ENCODE results near the gene ARHGEF28. TPM values are rescaled to one million over a fixed set of nuclear protein-coding genes. Genes with fewer than 3 reads are reported as not detected.

The ARHGEF28 gene
- polyA plus RNA-seq, 1 donor from 2014 or later, result not detected

- TF ChIP-seq REST (IDR thresholded peaks at IDR 0.05; ENCODE audit: borderline replicate concordance) (no peak), RAD21 (conservative IDR thresholded peaks at IDR 0.05) (no peak), TAF1 (IDR thresholded peaks at IDR 0.05; ENCODE audit: low read depth) (no peak), POLR2AphosphoS5 (IDR thresholded peaks at IDR 0.05) (no peak), SMC3 (conservative IDR thresholded peaks at IDR 0.05; ENCODE audit: poor library complexity) (no peak), CTCF (IDR thresholded peaks at IDR 0.05; ENCODE audit: poor library complexity, severe bottlenecking) (no peak), EZH2 (IDR thresholded peaks at IDR 0.05; ENCODE audit: borderline replicate concordance, insufficient read depth, low read length, poor library complexity, severe bottlenecking) (no peak), EP300 (conservative IDR thresholded peaks at IDR 0.05; ENCODE audit: poor library complexity, severe bottlenecking) (no peak), MXI1 (conservative IDR thresholded peaks at IDR 0.05; ENCODE audit: poor library complexity, severe bottlenecking) (no peak)
- no peaks in the 10 kb centered on the region for H3K9me3 ChIP-seq (ENCODE audit: low read length)
- H3K9ac ChIP-seq (ENCODE audit: low read length), result no peak overlapping the region
- H3K9me2 ChIP-seq (ENCODE audit: insufficient read depth, low read length), result no peaks in the 10 kb centered on the region
- H3K27me3 ChIP-seq (ENCODE audit: insufficient read depth, low read depth, low read length), result no peaks in the 10 kb centered on the region
- no peaks in the 10 kb centered on the region for H3F3A ChIP-seq (ENCODE audit: insufficient read depth, low read length, poor library complexity, severe bottlenecking)
- H3K79me2 ChIP-seq (replicated peaks; ENCODE audit: insufficient read depth, low read length), result no peaks in the 10 kb centered on the region
- H2AFZ ChIP-seq (ENCODE audit: low read depth, low read length), result no peak overlapping the region
- no peak overlapping the region for H3K27ac ChIP-seq (ENCODE audit: low read length)
- H4K20me1 ChIP-seq (ENCODE audit: insufficient read depth), result no peaks in the 10 kb centered on the region
- no peaks in the 10 kb centered on the region for H3K36me3 ChIP-seq (ENCODE audit: insufficient read depth, low read length)
- no peak overlapping the region for H3K4me2 ChIP-seq (ENCODE audit: low read length)
- no peak overlapping the region for H3K4me3 ChIP-seq (ENCODE audit: low read length)
These were observed 270.7 kb downstream of the ARHGEF28 start for GRCh38 chr5:73896668-73897067.

GRCh38 chr5:73897893-73898292 is 271.9 kb downstream of the ARHGEF28 start:
- Histone ChIP-seq H2AFZ (ENCODE audit: low read depth, low read length) (no peak overlapping the region), H3K79me2 (replicated peaks; ENCODE audit: insufficient read depth, low read length) (no peaks in the 10 kb centered on the region), H3K9ac (ENCODE audit: low read length) (no peak overlapping the region), H3K27me3 (ENCODE audit: insufficient read depth, low read depth, low read length) (no peaks in the 10 kb centered on the region), H3K27ac (ENCODE audit: low read length) (no peak overlapping the region), H3K36me3 (ENCODE audit: insufficient read depth, low read length) (no peaks in the 10 kb centered on the region), H4K20me1 (ENCODE audit: insufficient read depth) (no peaks in the 10 kb centered on the region), H3K4me3 (ENCODE audit: low read length) (no peak overlapping the region), H3K9me2 (ENCODE audit: insufficient read depth, low read length) (no peaks in the 10 kb centered on the region), H3K4me2 (ENCODE audit: low read length) (no peak overlapping the region), H3F3A (ENCODE audit: insufficient read depth, low read length, poor library complexity, severe bottlenecking) (no peaks in the 10 kb centered on the region), H3K9me3 (ENCODE audit: low read length) (no peaks in the 10 kb centered on the region)
- no peak for TF ChIP-seq REST (IDR thresholded peaks at IDR 0.05; ENCODE audit: borderline replicate concordance)
- TF ChIP-seq SMC3 (conservative IDR thresholded peaks at IDR 0.05; ENCODE audit: poor library complexity), result no peak
- TF ChIP-seq MXI1 (conservative IDR thresholded peaks at IDR 0.05; ENCODE audit: poor library complexity, severe bottlenecking), result no peak
- no peak for TF ChIP-seq EP300 (conservative IDR thresholded peaks at IDR 0.05; ENCODE audit: poor library complexity, severe bottlenecking)
- TF ChIP-seq RAD21 (conservative IDR thresholded peaks at IDR 0.05), result no peak
- no peak for TF ChIP-seq POLR2AphosphoS5 (IDR thresholded peaks at IDR 0.05)

Measured in neural cell (in vitro differentiated cells).